Stimulated activated CD4-positive, alpha-beta T cell treated with anti-CD3 and anti-CD28 coated beads, Interleukin-1b, Interleukin-23, amount 100 ng/mL, for 1 hour (primary cell): ENCODE results near the gene TNFRSF8.

Experiments used
- DNase-seq, 2 donors: peaks; one replicate each; pipeline ENCODE4 v3.0.0-alpha.2; 2020; ENCODE audit warnings: low read depth in 2 of 2

TNFRSF8 gene

GRCh38 chr1:12059722-12060464 lies 3.2 kb upstream of the TNFRSF8 start:
- DNase-seq: no peak

- no peak for DNase-seq
Measured at GRCh38 chr1:12060500-12060899, 2.6 kb upstream of the TNFRSF8 start.

DNA sequence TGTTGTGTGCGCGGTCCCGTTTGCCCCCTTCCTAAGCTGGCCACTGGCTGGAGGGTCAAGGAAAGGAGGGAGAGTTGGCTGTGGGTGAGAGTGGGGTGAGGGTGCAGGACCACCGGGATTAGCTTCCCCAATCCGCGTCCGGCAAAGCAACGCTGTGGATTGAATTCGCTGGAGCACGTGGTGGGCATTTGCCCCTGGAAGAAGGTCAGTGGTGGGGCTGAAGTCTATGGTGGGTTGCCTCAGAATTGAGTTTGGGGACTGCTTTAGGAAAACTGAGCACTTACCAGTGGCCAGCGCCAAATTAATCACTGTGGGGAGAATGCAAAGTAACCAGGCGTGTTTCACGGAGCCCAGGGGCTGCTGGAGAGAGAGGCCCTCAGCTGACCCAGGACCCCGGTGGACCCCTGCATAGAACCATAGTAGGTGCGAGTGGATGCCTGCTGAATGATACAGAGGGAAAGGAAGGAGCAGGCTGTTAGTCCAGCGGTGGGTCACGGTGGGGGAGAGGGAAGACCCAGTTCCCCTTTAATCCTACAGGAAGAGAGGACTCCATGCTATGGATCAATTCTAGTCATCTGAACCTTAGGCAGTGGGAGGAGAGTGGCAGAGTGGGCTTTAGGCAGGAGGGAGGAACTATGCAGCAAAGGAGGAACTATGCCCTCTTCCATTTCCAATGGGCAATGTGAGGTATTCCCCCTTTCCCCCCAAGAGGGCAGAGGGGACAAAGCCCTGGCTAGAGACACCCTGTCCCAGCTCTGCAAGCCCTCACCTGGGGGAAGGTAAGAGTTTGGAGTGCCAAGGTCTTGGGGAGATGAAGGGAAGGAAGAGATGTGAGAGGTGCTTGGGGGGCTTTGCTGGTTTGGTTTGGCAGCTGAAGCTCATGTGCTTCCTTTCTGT lies 1.2 kb downstream of the TNFRSF8 start:
- no peak for DNase-seq

DNA sequence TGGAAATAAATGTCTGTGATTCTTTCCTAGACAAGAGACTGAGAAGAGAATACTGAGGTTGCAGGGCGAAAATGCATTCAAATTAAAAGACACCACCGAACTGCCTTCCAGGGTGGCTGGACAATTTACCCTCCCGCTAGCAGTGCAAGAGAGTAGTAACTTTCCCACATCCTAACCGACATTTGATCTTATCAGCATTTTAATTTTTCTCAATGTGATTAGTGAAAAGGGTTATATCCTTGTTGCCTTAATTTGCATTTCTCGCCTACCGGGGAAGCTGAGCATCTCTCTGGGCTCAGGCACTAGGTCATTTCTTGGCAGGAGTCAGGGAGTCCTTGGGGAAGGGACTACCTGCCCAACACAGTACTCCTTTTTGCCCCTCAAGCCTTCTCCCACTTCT lies 2.8 kb downstream of the TNFRSF8 start:
- no peak for DNase-seq

GRCh38 chr1:12067900-12068821 lies 5.1 kb downstream of the TNFRSF8 start:
- DNase-seq: peak in 1 of 2 donors; percentile 32

GRCh38 chr1:12069623-12070244 lies 6.6 kb downstream of the TNFRSF8 start:
- no peak for DNase-seq

- no peak for DNase-seq
Measured at GRCh38 chr1:12071892-12072291, 8.8 kb downstream of the TNFRSF8 start.

GRCh38 chr1:12072741-12073140 lies 9.6 kb downstream of the TNFRSF8 start:
- no peak for DNase-seq

GRCh38 chr1:12073796-12074195 lies 10.7 kb downstream of the TNFRSF8 start:
- no peak for DNase-seq

DNA sequence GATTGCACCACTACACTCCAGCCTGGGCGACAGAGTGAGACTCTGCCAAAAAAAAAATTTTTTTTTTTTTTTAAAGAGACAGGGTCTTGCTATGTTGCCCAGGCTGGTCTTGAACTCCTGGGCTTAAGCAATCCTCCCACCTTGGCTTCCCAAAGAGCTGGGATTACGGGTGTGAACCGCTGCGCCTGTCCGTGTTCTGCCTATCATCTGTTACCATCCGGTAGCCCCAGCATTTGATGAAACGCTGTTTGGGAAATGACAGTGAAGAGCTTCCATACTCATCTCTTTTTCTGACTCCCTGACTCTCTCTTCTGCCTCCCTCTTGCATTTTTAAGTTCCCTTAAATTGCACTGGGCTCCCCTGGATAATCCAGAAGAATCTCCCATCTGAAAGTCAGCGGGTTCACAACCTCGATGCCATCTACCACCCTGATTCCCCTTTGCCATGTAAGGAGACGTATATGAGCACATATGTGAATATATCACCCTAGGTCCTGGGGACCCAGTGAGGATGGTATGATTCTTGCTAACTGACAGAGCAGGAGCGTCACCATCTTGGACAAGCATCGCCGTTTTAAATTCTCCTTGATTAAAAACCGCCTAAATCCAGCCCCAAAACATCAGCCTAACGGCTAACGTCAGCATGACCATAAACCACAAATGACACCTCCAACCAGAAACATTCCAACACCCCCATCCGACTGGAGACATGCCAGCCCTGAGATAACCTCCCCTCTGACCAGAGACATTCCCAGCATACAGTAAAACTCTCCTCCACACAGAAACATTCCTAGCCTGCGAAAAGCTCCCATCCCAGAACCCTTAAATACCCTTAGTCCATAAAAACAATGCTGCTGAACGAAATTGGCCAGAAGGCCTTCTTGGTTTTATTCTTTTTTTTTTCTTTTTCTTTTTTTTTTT lies 12.4 kb downstream of the TNFRSF8 start:
- no peak for DNase-seq

- no peak for DNase-seq
Measured at GRCh38 chr1:12076425-12077005, 13.4 kb downstream of the TNFRSF8 start.

- DNase-seq: no peak
Measured at GRCh38 chr1:12078575-12078937, 15.5 kb downstream of the TNFRSF8 start.

GRCh38 chr1:12078938-12079861 lies 16.1 kb downstream of the TNFRSF8 start:
- DNase-seq: peak in 1 of 2 donors; percentile 29

DNA sequence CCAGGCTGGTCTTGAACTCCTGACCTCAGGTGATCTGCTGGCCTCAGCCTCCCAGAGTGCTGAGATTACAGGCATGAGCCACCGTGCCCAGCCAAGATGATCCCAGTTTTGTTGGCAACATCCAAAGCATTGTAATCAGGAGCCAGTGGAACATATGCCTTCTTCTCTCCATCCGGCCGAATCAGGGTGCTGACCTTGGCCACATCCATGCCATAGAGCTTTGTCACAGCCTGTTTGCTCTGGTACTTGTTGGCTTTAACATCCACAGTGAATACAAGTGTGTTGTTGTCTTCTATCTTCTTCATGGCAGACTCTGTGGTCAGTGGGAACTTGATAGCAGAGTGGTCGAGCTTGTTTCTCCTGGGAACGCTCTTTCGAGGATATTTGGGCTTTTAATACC lies 17.1 kb downstream of the TNFRSF8 start:
- no peak for DNase-seq

DNA sequence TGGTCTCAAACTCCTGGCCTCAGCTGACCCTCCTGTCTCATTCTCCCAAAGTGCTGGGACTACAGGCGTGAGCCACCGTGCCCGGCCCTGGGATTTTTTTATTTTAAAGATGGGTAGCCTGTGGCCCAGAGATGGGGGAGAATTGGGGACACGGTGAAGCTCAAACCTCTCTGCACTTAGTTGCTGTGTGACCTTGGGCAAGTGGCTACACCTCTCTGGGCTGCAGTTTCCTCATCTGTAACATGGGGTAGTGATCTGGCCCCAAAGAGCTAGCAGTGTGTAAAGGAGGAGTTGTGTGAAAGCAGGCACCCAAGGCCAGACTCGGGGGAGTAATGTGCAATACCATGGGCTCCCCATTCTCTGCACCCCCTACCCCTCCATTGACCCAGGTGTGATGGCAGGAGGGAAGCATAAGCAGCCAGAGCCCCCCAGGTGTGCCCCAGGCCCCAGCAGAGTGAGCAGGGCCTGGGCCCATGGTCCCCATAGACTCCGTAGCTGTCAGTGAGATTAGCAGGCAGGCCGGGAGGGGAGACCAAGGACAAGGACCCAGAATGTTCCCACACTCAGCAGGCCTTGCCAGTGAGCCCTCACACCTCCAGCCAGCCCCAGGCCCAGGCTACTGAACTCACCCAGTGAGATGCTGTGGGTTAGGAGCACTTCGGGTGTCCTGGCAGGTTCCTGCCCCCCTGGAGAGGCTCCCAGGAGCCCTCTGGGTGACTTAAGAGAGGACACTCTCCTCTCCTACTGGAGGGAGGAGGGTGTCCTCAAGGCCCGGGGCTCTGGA lies 17.9 kb downstream of the TNFRSF8 start:
- no peak for DNase-seq

GRCh38 chr1:12081648-12082396 lies 18.7 kb downstream of the TNFRSF8 start:
- DNase-seq: no peak

- no peak for DNase-seq
Measured at GRCh38 chr1:12082988-12083387, 19.9 kb downstream of the TNFRSF8 start.
